GM23248 (cell line): Measurements from ENCODE around the gene PTBP1. TPM values are rescaled to one million over a fixed set of nuclear protein-coding genes. Genes with fewer than 3 reads are reported as not detected.
A peak's percentile ranks its signal among the peaks of the same experiment; 100 is the strongest.

Experiments
- DNase-seq: peaks from one replicate; pipeline ENCODE4 v3.0.0-alpha.2; 2015
- H2AFZ ChIP-seq: fragments of 200-600 bp; sonication (generic); 2 replicates; pipeline ENCODE4 v1.6.1; 2016; ENCODE audit warnings: antibody characterized with exemption
- H3F3A ChIP-seq: fragments of 200-600 bp; sonication (generic); 2 replicates; pipeline ENCODE4 v1.6.1; 2016; ENCODE audit warnings: mild to moderate bottlenecking, antibody characterized with exemption, mixed run types; ENCODE audit not compliant: insufficient read depth
- H3K27ac ChIP-seq: fragments of 200-600 bp; sonication (generic); 2 replicates; pipeline ENCODE4 v1.5.1; 2016; ENCODE audit warnings: mild to moderate bottlenecking
- H3K27me3 ChIP-seq: fragments of 200-600 bp; sonication (generic); replicated peaks from 2 replicates; pipeline ENCODE4 v1.6.1; 2016; ENCODE audit warnings: mild to moderate bottlenecking; ENCODE audit not compliant: insufficient read depth
- H3K36me3 ChIP-seq: fragments of 200-600 bp; sonication (generic); 2 replicates; pipeline ENCODE4 v1.6.1; 2016; ENCODE audit warnings: low read depth, mild to moderate bottlenecking
- H3K4me1 ChIP-seq: fragments of 200-600 bp; sonication (generic); 2 replicates; pipeline ENCODE4 v1.6.1; 2016; ENCODE audit warnings: mild to moderate bottlenecking; ENCODE audit not compliant: insufficient read depth
- H3K4me2 ChIP-seq: fragments of 200-600 bp; sonication (generic); one replicate; pipeline ENCODE4 v1.6.1; 2016; ENCODE audit warnings: mild to moderate bottlenecking; ENCODE audit not compliant: unreplicated experiment
- H3K4me3 ChIP-seq: fragments of 200-600 bp; sonication (generic); 2 replicates; pipeline ENCODE4 v1.5.1; 2016; ENCODE audit warnings: mild to moderate bottlenecking
- H3K79me2 ChIP-seq: fragments of 200-600 bp; sonication (generic); 2 replicates; pipeline ENCODE4 v1.6.1; 2016; ENCODE audit warnings: mild to moderate bottlenecking; ENCODE audit not compliant: insufficient read depth
- H3K9ac ChIP-seq: fragments of 200-600 bp; sonication (generic); 2 replicates; pipeline ENCODE4 v1.6.1; 2016; ENCODE audit warnings: mild to moderate bottlenecking
- H3K9me2 ChIP-seq: fragments of 200-600 bp; sonication (generic); 2 replicates; pipeline ENCODE4 v1.6.1; 2016; ENCODE audit warnings: mixed run types, mild to moderate bottlenecking, moderate library complexity; ENCODE audit not compliant: insufficient read depth
- H3K9me3 ChIP-seq: fragments of 200-600 bp; sonication (generic); one replicate; pipeline ENCODE4 v1.6.1; 2017; ENCODE audit warnings: low read depth
- H4K20me1 ChIP-seq: fragments of 200-600 bp; sonication (generic); 2 replicates; pipeline ENCODE4 v1.6.0; 2016; ENCODE audit not compliant: insufficient read depth
- EZH2 ChIP-seq: fragments of 200-600 bp; sonication (generic); IDR thresholded peaks from 2 replicates; pipeline ENCODE4 v1.6.1; 2018; ENCODE audit warnings: antibody characterized with exemption, mild to moderate bottlenecking; ENCODE audit not compliant: insufficient read depth, poor library complexity, severe bottlenecking
- EZH2phosphoT487 ChIP-seq: fragments of 200-600 bp; sonication (generic); IDR thresholded peaks from 2 replicates; pipeline ENCODE4 v1.6.1; 2018; ENCODE audit warnings: antibody characterized with exemption, moderate library complexity, mild to moderate bottlenecking, low read depth; ENCODE audit not compliant: insufficient read depth
- WGBS, 2 experiments: methylation state at CpG; one replicate each; pipeline ENCODE4 v1.1.6; 2015 to 2017; ENCODE audit warnings: low lambda C conversion rate in 2 of 2, low coverage in 1 of 2; ENCODE audit errors: missing lambda C conversion rate in 2 of 2; 5-methylcytosine and 5-hydroxymethylcytosine counted together
- in situ Hi-C: fragments of 300-500 bp; cut with MboI; formaldehyde crosslinking; loops from 2 replicates; pipeline ENCODE4 v1.15.0; 2020
- polyA plus RNA-seq: library from polyadenylated mRNA; unstranded; fragments of >200 nt; fragmentation: Nextera tagmentation; extraction: Ambion mirVana; gene quantifications from 2 replicates; pipeline ENCODE4 v1.2.1, GENCODE V29; 2016
- total RNA-seq: library from RNA; depleted of rRNA; stranded (reverse); fragments of >200 nt; shearing (Covaris generic); gene quantifications from 2 replicates; pipeline ENCODE4 v1.2.3, GENCODE V29; 2014

Gene PTBP1
- total and polyA plus RNA-seq, 2 experiments from 2014 or later = 160 to 175 TPM

DNA sequence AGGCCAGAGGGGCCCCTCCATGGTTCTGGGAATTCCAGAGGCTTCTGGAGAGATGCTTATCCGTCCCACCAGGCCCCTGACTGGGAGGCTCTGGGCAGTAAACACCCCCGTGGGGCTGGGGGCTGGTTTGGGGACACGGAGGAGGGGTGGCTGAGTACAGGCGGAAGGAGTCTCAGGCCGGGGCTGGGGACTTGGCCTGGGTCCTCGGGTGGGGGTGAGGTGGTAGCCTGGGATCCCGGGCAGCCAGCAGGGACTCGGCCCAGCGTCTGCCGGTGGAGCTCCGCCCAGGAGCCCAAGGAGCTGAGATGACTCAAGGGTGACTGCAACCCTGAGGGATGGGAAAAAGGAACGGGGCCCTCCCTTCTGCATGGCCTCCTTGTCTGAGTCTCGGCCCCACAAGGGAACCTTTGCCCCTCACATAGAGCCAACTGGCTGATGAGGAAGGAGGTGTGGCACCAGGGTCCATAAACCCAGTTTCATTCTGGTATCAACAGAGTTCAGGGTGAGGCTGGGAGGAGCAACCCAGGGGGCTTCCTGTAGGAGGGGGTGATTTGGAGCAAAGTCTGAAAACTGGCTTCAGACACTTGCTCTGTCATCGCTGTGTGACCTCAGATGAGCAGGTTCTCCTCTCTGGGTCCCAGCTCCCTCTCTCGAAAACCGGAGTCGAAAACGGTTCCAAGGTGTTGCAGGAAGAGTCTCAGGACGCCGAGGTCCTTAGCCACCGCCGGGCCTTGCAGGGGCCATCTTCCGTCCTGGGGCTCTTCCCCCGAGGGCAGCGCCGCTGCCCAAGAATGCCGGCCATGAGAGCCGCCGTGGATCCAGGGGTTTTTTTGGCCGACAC, 45.5 kb upstream of the PTBP1 start:
- Histone ChIP-seq H3K4me2 (peak overlapping the region; percentile 29), H3K9me2 (no peaks in the 10 kb centered on the region), H3K27me3 (no peaks in the 10 kb centered on the region), H3K79me2 (no peaks in the 10 kb centered on the region), H2AFZ (peak overlapping the region; percentile 81), H3K4me1 (peaks cover 10% of the 10 kb centered on the region; the same call in 1 of the 2 replicates), H3K27ac (peak overlapping the region; percentile 83), H3K4me3 (no peak overlapping the region), H3F3A (no peaks in the 10 kb centered on the region), H3K36me3 (no peaks in the 10 kb centered on the region), H3K9ac (peak overlapping the region; percentile 78), H3K9me3 (no peaks in the 10 kb centered on the region), H4K20me1 (no peaks in the 10 kb centered on the region)
- DNase-seq = peak; percentile 95
- in situ Hi-C loops = no loop called here
- 56 to 79% methylated on average over 21 to 30 of the region's 30 CpGs for WGBS, 2 experiments
- TF ChIP-seq EZH2 (no peak), EZH2phosphoT487 (no peak)

DNA sequence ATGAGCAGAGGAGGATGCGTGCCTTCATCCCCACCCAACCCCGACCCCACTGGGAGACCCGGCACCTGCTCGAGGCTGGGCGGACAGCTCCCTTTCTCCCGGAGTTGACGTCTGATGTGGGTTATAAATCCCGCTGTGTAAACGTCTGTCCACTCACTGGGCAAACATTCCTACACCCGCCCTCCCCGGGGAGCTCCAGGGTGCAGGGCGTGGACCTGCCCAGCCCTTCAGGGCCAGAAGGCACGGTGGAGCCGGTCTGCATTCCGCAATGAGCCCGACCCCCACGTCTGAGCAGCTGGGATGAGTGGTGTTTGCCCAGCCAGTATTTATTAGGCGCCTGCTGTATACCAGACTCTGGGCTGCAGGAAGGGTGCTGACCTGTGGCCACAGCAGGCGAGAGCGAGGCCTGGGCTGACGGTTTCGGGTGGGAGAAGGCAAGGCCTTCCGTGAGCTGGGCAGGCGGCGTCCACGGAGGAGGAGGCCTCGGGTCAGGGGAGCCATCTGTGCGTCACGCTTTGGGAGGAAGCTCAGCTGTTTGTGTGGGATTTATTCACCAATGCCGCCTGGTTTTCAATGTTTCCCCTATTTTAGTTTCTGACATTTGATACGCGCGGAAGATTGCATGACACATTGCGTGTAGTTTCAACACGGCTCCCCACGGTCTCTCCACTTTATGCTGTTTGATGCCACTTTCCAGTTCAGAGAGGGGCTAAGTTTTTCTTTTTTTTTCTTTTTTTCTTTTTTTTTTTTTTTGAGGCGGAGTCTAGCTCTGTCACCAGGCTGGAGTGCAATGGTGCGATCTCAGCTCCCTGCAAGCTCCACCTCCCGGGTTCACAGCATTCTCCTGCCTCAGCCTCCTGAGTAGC, 44.4 kb upstream of the PTBP1 start:
- H3K9ac ChIP-seq = peak overlapping the region; percentile 61
- 29 to 33% methylated on average over 32 to 39 of the region's 39 CpGs for WGBS, 2 experiments
- peak overlapping the region; percentile 83 for H3K27ac ChIP-seq
- peaks cover 10% of the 10 kb centered on the region; the same call in 1 of the 2 replicates for H3K4me1 ChIP-seq
- no peaks in the 10 kb centered on the region for H3F3A ChIP-seq
- no peaks in the 10 kb centered on the region for H3K27me3 ChIP-seq
- H3K79me2 ChIP-seq = no peaks in the 10 kb centered on the region
- no peak for TF ChIP-seq EZH2phosphoT487
- TF ChIP-seq EZH2 = no peak
- no peak overlapping the region for H3K4me3 ChIP-seq
- DNase-seq = peak; percentile 88
- no peaks in the 10 kb centered on the region for H3K9me3 ChIP-seq
- no peaks in the 10 kb centered on the region for H3K9me2 ChIP-seq
- peak overlapping the region; percentile 36 for H2AFZ ChIP-seq
- peak overlapping the region; percentile 41 for H3K4me2 ChIP-seq
- in situ Hi-C loops = no loop called here
- no peaks in the 10 kb centered on the region for H4K20me1 ChIP-seq
- H3K36me3 ChIP-seq = no peaks in the 10 kb centered on the region

DNA sequence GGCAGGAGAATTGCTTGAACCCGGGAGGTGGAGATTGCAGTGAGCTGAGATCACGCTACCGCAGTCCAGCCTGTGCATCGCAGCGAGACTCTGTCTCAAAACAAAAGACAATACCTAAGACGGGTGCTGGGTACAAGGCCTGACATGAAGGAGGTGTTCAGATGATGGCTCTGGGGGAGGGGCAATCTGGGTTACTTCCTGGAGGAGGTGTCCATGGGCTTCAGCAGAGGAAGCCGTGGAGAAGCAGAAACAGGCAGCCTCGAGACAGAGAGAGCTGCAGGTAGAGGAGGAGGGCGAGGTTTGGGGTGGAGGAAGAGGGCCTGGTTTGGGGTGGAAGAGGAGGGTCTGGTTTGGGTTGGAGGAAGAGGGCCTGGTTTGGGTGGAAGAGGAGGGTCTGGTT, 42.7 kb upstream of the PTBP1 start:
- Histone ChIP-seq H2AFZ (no peak overlapping the region), H3K9ac (no peak overlapping the region), H3K9me2 (no peaks in the 10 kb centered on the region), H3K4me2 (no peak overlapping the region), H3K4me3 (no peak overlapping the region), H3K4me1 (peaks cover 10% of the 10 kb centered on the region; the same call in 1 of the 2 replicates), H3K79me2 (no peaks in the 10 kb centered on the region), H3K27ac (no peak overlapping the region), H3K36me3 (no peaks in the 10 kb centered on the region), H3K27me3 (no peaks in the 10 kb centered on the region), H3K9me3 (no peaks in the 10 kb centered on the region), H4K20me1 (no peaks in the 10 kb centered on the region), H3F3A (no peaks in the 10 kb centered on the region)
- 90 to 91% methylated on average over 9 of the region's 9 CpGs for WGBS, 2 experiments
- in situ Hi-C loops = no loop called here
- TF ChIP-seq EZH2 (no peak), EZH2phosphoT487 (no peak)
- DNase-seq = no peak

DNA sequence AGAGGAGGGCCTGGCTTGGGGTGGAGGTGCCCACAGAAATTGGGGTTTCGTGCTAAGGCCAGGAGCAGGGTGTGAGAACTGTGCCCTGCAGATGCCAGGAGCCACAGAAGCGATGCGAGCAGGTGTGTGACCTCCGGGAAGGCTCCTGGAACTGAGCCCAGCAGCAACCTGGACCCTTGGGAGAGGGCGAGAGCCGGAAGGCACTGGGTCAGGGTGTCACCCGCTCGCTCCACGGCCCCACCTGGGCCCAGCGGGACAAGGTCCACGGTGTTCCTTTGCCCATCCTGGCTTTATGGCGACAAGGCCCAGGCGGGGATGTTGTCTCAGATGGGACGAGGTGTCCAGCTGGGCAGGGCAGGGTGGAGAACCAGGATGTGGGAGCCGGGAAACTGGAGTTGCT, 42.2 kb upstream of the PTBP1 start:
- H3F3A ChIP-seq = no peaks in the 10 kb centered on the region
- peaks cover 10% of the 10 kb centered on the region; the same call in 1 of the 2 replicates for H3K4me1 ChIP-seq
- no peak overlapping the region for H3K9ac ChIP-seq
- no peaks in the 10 kb centered on the region for H3K9me3 ChIP-seq
- H3K27me3 ChIP-seq = no peaks in the 10 kb centered on the region
- H3K9me2 ChIP-seq = no peaks in the 10 kb centered on the region
- WGBS, 2 experiments = 84 to 87% methylated on average over 14 to 15 of the region's 15 CpGs
- DNase-seq = no peak
- H3K4me2 ChIP-seq = no peak overlapping the region
- no peaks in the 10 kb centered on the region for H3K79me2 ChIP-seq
- H3K36me3 ChIP-seq = no peaks in the 10 kb centered on the region
- H2AFZ ChIP-seq = no peak overlapping the region
- H3K27ac ChIP-seq = no peak overlapping the region
- no peak for TF ChIP-seq EZH2
- TF ChIP-seq EZH2phosphoT487 = no peak
- no peak overlapping the region for H3K4me3 ChIP-seq
- in situ Hi-C loops = no loop called here
- H4K20me1 ChIP-seq = no peaks in the 10 kb centered on the region
